ENCODE data around the gene PMM2.

DNA sequence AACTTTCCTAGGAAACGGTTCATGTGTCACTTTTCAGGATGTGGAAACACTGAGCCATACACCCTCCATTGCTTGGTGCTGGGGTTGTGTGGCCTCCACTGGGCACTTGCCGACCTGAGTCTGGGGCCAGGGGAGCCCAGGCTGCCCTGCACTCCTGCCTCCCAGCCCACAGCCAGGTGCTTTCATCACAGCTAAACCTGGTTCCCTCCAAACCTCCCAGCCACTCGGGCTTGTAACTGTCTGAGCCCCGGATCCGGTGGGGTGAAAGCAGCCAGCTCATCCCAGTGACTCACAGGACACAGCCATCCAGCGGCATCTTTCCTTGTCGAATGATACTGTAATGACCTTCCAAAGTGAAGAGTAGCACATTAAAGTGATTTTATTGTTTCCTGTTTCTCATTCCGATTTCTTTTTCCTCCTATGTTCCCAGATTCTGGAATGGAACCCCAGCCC is 51.3 kb downstream of the PMM2 start:
- TF ChIP-seq CTCF (conservative IDR thresholded peaks at IDR 0.05; ENCODE audit: low read depth, low read length) (no peak), EZH2phosphoT487 (IDR thresholded peaks at IDR 0.05; ENCODE audit: borderline replicate concordance, low read length) (no peak), EZH2 (IDR thresholded peaks at IDR 0.05; ENCODE audit: low read length, unreplicated experiment) (no peak)
